GM12891 (cell line): ENCODE measurements around the gene CABP2.

ENCODE experiments used
- PAX5 ChIP-seq: IDR thresholded peaks from 2 replicates; pipeline ENCODE4 v1.6.1; 2011; ENCODE audit warnings: low read length, moderate library complexity, mild to moderate bottlenecking; ENCODE audit not compliant: insufficient read depth, severe bottlenecking
- POLR2A ChIP-seq: IDR thresholded peaks from 2 replicates; pipeline ENCODE4 v1.6.1; 2011; ENCODE audit warnings: low read depth, low read length, control low read depth
- POLR2AphosphoS5 ChIP-seq: IDR thresholded peaks from 2 replicates; pipeline ENCODE4 v1.6.1; 2011; ENCODE audit warnings: low read depth, low read length, control low read depth
- POU2F2 ChIP-seq: IDR thresholded peaks from 2 replicates; pipeline ENCODE4 v1.6.1; 2011; ENCODE audit warnings: low read depth, mild to moderate bottlenecking, control low read depth, low read length, moderate library complexity
- SPI1 ChIP-seq: IDR thresholded peaks from 2 replicates; pipeline ENCODE4 v1.6.1; 2011; ENCODE audit warnings: low read depth, low read length, control low read depth
- TAF1 ChIP-seq: IDR thresholded peaks from 2 replicates; pipeline ENCODE4 v1.6.1; 2011; ENCODE audit warnings: low read depth, low read length, control low read depth

- TF ChIP-seq POLR2AphosphoS5, result no peak
- no peak for TF ChIP-seq TAF1
- no peak for TF ChIP-seq POLR2A
- TF ChIP-seq POU2F2, result peak; percentile 37; the same call in 1 of the 2 replicates
- peak; percentile 21; the same call in 1 of the 2 replicates for TF ChIP-seq SPI1
- no peak for TF ChIP-seq PAX5
Measured at GRCh38 chr11:67558084-67558772, 35.0 kb upstream of the CABP2 start.
